HepG2 (cell line): ENCODE results near the gene POU6F2. TPM values are rescaled to one million over a fixed set of nuclear protein-coding genes. Genes with fewer than 3 reads are reported as not detected.

Experiments
- ATAC-seq: fragments of 200-7000 bp; cut with Tn5 transposase; 3 replicates; pipeline ENCODE4 v1.9.1; 2020; ENCODE audit warnings: mild to moderate bottlenecking, moderate library complexity
- BruUV-seq: library from RNA; stranded (reverse); fragments of 400-500 nt; replicated peaks from 2 replicates; lab custom pipeline; 2021; lab: Mats Ljungman, UMichigan
- CTCF ChIA-PET: fragments of 300-600 bp; formaldehyde crosslinking; extraction: SDS; loops from one replicate; lab custom pipeline; 2021; ENCODE audit warnings: low total read pairs, inconsistent platforms, low intra/inter-chr PET ratio; lab: Yijun Ruan, JAX
- POLR2A ChIA-PET: fragments of 350-600 bp; sonication (Branson Sonifier 250); formaldehyde crosslinking; loops from one replicate; lab custom pipeline; 2020; ENCODE audit warnings: antibody characterized with exemption, inconsistent platforms; lab: Yijun Ruan, JAX
- DNase-seq: peaks from one replicate; pipeline ENCODE4 v3.0.0-alpha.2; 2015; ENCODE audit warnings: low spot score
- FAIRE-seq: peaks from 3 replicates; lab custom pipeline; 2011; peaks lifted over from hg19 to GRCh38; lab: Jason Lieb, UNC
- H2AFZ ChIP-seq: one replicate; pipeline ENCODE4 v1.6.1; 2011; ENCODE audit warnings: low read length, inconsistent platforms
- H3K27ac ChIP-seq: fragments of 300-600 bp; 3 replicates; pipeline ENCODE4 v1.8.0; 2011; ENCODE audit warnings: mixed run types, mild to moderate bottlenecking, mixed read lengths, low read length, inconsistent platforms; ENCODE audit not compliant: insufficient read depth; ENCODE audit errors: extremely low read length
- H3K27me3 ChIP-seq, 2 experiments: fragments of 200-600 bp in 1 of 2; 2 replicates in 1 of 2; 3 replicates in 1 of 2; pipeline versions ENCODE4 v1.6.0 to v1.8.0; 2011; ENCODE audit warnings: low read length in 2 of 2, mild to moderate bottlenecking in 2 of 2, moderate library complexity in 2 of 2, inconsistent platforms in 1 of 2; ENCODE audit not compliant: insufficient read depth in 2 of 2, control insufficient read depth in 1 of 2
- H3K36me3 ChIP-seq, 2 experiments: fragments of 200-600 bp in 1 of 2; replicated peaks in 1 of 2; 2 replicates in 1 of 2; 3 replicates in 1 of 2; pipeline versions ENCODE4 v1.5.1 to v1.8.0; 2011; ENCODE audit warnings: low read length in 2 of 2, inconsistent platforms in 1 of 2; ENCODE audit not compliant: insufficient read depth in 2 of 2, control insufficient read depth in 1 of 2
- H3K4me1 ChIP-seq: 2 replicates; pipeline ENCODE4 v1.5.1; 2012; ENCODE audit warnings: low read length, inconsistent platforms; ENCODE audit not compliant: insufficient read depth
- H3K4me2 ChIP-seq: 2 replicates; pipeline ENCODE4 v1.6.0; 2011; ENCODE audit warnings: low read depth, low read length, inconsistent platforms
- H3K4me3 ChIP-seq, 3 experiments: fragments of 200-600 bp in 1 of 3; sonication (generic), shearing (Covaris generic) in 1 of 3; replicated peaks in 1 of 3; 2 replicates each; pipeline ENCODE4 v1.5.1; 2011 to 2016; ENCODE audit warnings: low read length in 3 of 3, inconsistent platforms in 2 of 3, low read depth in 2 of 3, mild to moderate bottlenecking in 2 of 3, control low read depth in 1 of 3, mixed read lengths in 1 of 3; ENCODE audit not compliant: insufficient read depth in 1 of 3
- H3K79me2 ChIP-seq: one replicate; pipeline ENCODE4 v1.6.1; 2011; ENCODE audit warnings: low read length, inconsistent platforms; ENCODE audit not compliant: insufficient read depth
- H3K9ac ChIP-seq: 2 replicates; pipeline ENCODE4 v1.6.0; 2011; ENCODE audit warnings: mild to moderate bottlenecking, low read depth, low read length, inconsistent platforms; ENCODE audit not compliant: insufficient read depth
- H3K9me3 ChIP-seq: 2 replicates; pipeline ENCODE4 v1.5.1; 2012; ENCODE audit warnings: mild to moderate bottlenecking, low read length
- H4K20me1 ChIP-seq: 2 replicates; pipeline ENCODE4 v1.6.0; 2011; ENCODE audit warnings: inconsistent platforms, mild to moderate bottlenecking, low read length, moderate library complexity; ENCODE audit not compliant: insufficient read depth
- BRD4 ChIP-seq: sonication (generic); formaldehyde crosslinking; IDR thresholded peaks from 2 replicates; pipeline ENCODE4 v1.4.0; 2020; ENCODE audit warnings: missing genetic modification reagents
- HOMEZ ChIP-seq: IDR thresholded peaks from 2 replicates; pipeline ENCODE4 v1.6.1; 2016; ENCODE audit warnings: low read depth
- KDM4B ChIP-seq: sonication (generic); formaldehyde crosslinking; IDR thresholded peaks from 2 replicates; pipeline ENCODE4 v1.4.0; 2020; ENCODE audit warnings: missing genetic modification reagents
- NRL ChIP-seq: sonication (generic); formaldehyde crosslinking; IDR thresholded peaks from 2 replicates; pipeline ENCODE4 v1.5.0; 2020; ENCODE audit warnings: missing genetic modification reagents, mild to moderate bottlenecking, moderate library complexity, borderline replicate concordance
- SATB2 ChIP-seq: sonication (generic); formaldehyde crosslinking; IDR thresholded peaks from 2 replicates; pipeline ENCODE4 v1.5.0; 2020; ENCODE audit warnings: missing genetic modification reagents
- STAT5B ChIP-seq: sonication (generic); formaldehyde crosslinking; IDR thresholded peaks from 2 replicates; pipeline ENCODE4 v1.4.0; 2020; ENCODE audit warnings: missing genetic modification reagents
- WIZ ChIP-seq: sonication (generic); formaldehyde crosslinking; IDR thresholded peaks from 2 replicates; pipeline ENCODE4 v1.5.1; 2020; ENCODE audit warnings: mild to moderate bottlenecking, missing genetic modification reagents
- ZNF710 ChIP-seq: sonication (generic); formaldehyde crosslinking; IDR thresholded peaks from 2 replicates; pipeline ENCODE4 v1.5.0; 2020; ENCODE audit warnings: mild to moderate bottlenecking, missing genetic modification reagents, borderline replicate concordance
- ZNF772 ChIP-seq: sonication (generic); formaldehyde crosslinking; IDR thresholded peaks from 2 replicates; pipeline ENCODE4 v1.5.0; 2020; ENCODE audit warnings: mild to moderate bottlenecking, missing genetic modification reagents
- WGBS: methylation state at CpG from one replicate; pipeline ENCODE4 v1.1.6; 2017; ENCODE audit warnings: low lambda C conversion rate; 5-methylcytosine and 5-hydroxymethylcytosine counted together
- in situ Hi-C: cut with HindIII; loops from 2 replicates; pipeline ENCODE4 v1.10.0; 2017; ENCODE audit warnings: low pct_unique_long_range_greater_than_20kb; ENCODE audit not compliant: extremely low pct_ligation_motif_present
- intact Hi-C: fragments of 100-400 bp; cut with micrococcal nuclease; formaldehyde crosslinking; loops from one replicate; pipeline ENCODE4 v1.10.0; 2022; ENCODE audit not compliant: unreplicated experiment
- polyA plus RNA-seq, 8 experiments: library from polyadenylated mRNA; depleted of rRNA in 3 of 8; stranded (reverse) in 7 of 8; unstranded in 1 of 8; fragments of >200 nt; fragmentation: Illumina TruSeq in 4 of 8; extraction: Trizol in 4 of 8; gene quantifications; 2 replicates each; pipeline versions ENCODE4 v1.2.1 to v1.2.3, GENCODE V29; 2011 to 2016; ENCODE audit warnings: low read depth in 4 of 8, missing spikeins in 1 of 8, mixed read lengths in 1 of 8; ENCODE audit not compliant: insufficient read depth in 1 of 8
- total RNA-seq, 5 experiments: library from RNA; depleted of rRNA; stranded (reverse); fragments of >200 nt; fragmentation: Illumina TruSeq; extraction: Trizol; gene quantifications; 2 replicates each; pipeline ENCODE4 v1.2.3, GENCODE V29; 2016; ENCODE audit warnings: low read depth in 1 of 5
- TF ChIP-seq, protein P1 (sequence below): sonication (generic); formaldehyde crosslinking; IDR thresholded peaks from 2 replicates; pipeline ENCODE4 v1.4.0; 2020; ENCODE audit warnings: missing genetic modification reagents, mild to moderate bottlenecking, borderline replicate concordance
- TF ChIP-seq, protein P2 (sequence below): IDR thresholded peaks from 2 replicates; pipeline ENCODE4 v1.6.1; 2016; ENCODE audit warnings: low read depth, borderline replicate concordance

POU6F2 gene
- total and polyA plus RNA-seq, 2 of the 13 experiments (the other 11 are each of a cell fraction or from before 2014, with no cell fraction given) = not detected

DNA sequence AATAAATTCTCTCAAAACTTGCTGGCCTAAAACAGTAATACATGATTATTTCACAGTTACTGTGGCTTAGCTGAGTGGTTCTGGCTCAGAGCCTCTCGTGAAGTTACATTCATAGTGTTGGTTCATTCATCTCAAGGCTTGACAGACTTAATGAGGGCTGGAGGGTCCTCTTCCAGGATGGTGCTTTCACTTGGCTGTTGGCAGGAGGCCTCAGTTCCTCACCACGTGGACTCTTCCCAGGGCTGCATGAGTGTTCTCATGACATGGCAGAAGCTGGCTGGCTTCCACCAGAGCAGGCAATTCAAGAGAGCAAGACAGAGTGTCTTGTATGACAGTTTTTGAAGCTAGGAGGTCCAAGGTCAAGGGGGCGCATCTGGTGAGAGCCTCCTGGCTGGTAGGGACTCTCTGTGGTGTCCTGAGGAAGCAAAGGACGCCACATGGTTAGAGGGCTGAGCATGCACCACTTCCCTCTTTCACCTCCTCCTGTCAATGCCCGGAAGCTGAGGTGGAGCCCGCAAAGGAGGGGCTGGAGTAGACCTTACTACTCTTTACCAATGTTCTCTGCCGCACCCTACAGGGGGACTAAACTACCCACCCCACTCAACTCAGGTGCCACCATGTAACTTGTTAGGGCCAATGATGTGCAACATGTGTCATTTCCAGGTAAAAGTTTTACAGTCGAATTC lies 530.3 kb downstream of the POU6F2 start:
- H3K36me3 ChIP-seq = no peaks in the 10 kb centered on the region
- in situ Hi-C loops = no loop called here
- POLR2A ChIA-PET = no interaction called here
- no TSS peak for BruUV-seq
- H3K9ac ChIP-seq = no peak overlapping the region
- ATAC-seq (no peak), DNase-seq (no peak), FAIRE-seq (no peak)
- no peaks in the 10 kb centered on the region for H3K9me3 ChIP-seq
- intact Hi-C loops = no loop called here
- CTCF ChIA-PET = no interaction called here
- 24% methylated on average over 7 of the region's 8 CpGs for WGBS
- H3K4me2 ChIP-seq = no peak overlapping the region
- H3K4me1 ChIP-seq = no peaks in the 10 kb centered on the region
- no peak overlapping the region for H3K27ac ChIP-seq
- H2AFZ ChIP-seq = no peak overlapping the region
- H3K4me3 ChIP-seq = no peak overlapping the region
- H3K79me2 ChIP-seq = no peaks in the 10 kb centered on the region
- no peaks in the 10 kb centered on the region for H4K20me1 ChIP-seq
- no peaks in the 10 kb centered on the region for H3K27me3 ChIP-seq
- TF ChIP-seq ZNF772 (CRISPR knock-in tag) (no peak), STAT5B (no peak), BRD4 (CRISPR knock-in tag) (no peak), KDM4B (CRISPR knock-in tag) (no peak), ZNF710 (no peak), NRL (CRISPR knock-in tag) (no peak), HOMEZ (no peak), SATB2 (CRISPR knock-in tag) (no peak), WIZ (CRISPR knock-in tag) (no peak)
- TF ChIP-seq, protein P1, sequence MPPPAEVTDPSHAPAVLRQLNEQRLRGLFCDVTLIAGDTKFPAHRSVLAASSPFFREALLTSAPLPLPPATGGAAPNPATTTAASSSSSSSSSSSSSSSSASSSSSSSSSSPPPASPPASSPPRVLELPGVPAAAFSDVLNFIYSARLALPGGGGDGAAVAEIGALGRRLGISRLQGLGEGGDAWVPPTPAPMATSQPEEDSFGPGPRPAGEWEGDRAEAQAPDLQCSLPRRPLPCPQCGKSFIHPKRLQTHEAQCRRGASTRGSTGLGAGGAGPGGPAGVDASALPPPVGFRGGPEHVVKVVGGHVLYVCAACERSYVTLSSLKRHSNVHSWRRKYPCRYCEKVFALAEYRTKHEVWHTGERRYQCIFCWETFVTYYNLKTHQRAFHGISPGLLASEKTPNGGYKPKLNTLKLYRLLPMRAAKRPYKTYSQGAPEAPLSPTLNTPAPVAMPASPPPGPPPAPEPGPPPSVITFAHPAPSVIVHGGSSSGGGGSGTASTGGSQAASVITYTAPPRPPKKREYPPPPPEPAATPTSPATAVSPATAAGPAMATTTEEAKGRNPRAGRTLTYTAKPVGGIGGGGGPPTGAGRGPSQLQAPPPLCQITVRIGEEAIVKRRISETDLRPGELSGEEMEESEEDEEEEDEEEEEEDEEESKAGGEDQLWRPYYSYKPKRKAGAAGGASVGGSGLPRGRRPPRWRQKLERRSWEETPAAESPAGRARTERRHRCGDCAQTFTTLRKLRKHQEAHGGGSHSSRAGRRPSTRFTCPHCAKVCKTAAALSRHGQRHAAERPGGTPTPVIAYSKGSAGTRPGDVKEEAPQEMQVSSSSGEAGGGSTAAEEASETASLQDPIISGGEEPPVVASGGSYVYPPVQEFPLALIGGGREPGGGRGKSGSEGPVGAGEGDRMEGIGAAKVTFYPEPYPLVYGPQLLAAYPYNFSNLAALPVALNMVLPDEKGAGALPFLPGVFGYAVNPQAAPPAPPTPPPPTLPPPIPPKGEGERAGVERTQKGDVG (CRISPR knock-in tag) = no peak
- TF ChIP-seq, protein P2, sequence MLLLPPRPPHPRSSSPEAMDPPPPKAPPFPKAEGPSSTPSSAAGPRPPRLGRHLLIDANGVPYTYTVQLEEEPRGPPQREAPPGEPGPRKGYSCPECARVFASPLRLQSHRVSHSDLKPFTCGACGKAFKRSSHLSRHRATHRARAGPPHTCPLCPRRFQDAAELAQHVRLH (CRISPR knock-in tag) = no peak
